DOHH2 (cell line): ENCODE results near the gene SLC17A9.

Source experiments
- EZH2phosphoT487 ChIP-seq: fragments of 200-600 bp; sonication (generic); IDR thresholded peaks from 2 replicates; pipeline ENCODE4 v1.6.1; 2017; ENCODE audit warnings: borderline replicate concordance, mild to moderate bottlenecking, antibody characterized with exemption, low read length, moderate library complexity, mixed read lengths
- TF ChIP-seq, protein P1 (sequence below): fragments of 200-600 bp; sonication (generic); IDR thresholded peaks from one replicate; pipeline ENCODE4 v1.5.1; 2014; ENCODE audit warnings: antibody characterized with exemption, mild to moderate bottlenecking, low read depth, low read length; ENCODE audit not compliant: poor library complexity, severe bottlenecking

DNA sequence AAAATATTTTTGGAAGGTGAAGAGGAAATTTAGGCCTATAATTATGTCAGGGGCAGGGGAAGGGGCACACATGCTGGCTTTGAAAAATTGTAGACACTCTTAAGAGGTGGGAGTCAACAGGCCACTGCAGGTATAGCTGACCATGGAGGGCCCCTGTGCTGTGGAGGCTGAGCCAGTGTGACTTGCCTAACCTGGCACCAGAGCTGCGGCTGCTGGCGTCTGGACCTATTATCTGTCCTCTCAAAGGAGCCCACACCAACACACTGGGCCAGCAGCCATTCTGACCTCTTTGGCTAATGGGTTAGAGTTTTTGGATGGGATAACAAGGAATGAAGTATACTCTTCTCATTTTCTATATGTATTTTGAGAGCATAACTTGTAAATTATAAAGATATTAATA lies 10.1 kb upstream of the SLC17A9 start:
- TF ChIP-seq, protein P1, sequence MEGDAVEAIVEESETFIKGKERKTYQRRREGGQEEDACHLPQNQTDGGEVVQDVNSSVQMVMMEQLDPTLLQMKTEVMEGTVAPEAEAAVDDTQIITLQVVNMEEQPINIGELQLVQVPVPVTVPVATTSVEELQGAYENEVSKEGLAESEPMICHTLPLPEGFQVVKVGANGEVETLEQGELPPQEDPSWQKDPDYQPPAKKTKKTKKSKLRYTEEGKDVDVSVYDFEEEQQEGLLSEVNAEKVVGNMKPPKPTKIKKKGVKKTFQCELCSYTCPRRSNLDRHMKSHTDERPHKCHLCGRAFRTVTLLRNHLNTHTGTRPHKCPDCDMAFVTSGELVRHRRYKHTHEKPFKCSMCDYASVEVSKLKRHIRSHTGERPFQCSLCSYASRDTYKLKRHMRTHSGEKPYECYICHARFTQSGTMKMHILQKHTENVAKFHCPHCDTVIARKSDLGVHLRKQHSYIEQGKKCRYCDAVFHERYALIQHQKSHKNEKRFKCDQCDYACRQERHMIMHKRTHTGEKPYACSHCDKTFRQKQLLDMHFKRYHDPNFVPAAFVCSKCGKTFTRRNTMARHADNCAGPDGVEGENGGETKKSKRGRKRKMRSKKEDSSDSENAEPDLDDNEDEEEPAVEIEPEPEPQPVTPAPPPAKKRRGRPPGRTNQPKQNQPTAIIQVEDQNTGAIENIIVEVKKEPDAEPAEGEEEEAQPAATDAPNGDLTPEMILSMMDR = no peak
- no peak for TF ChIP-seq EZH2phosphoT487
